ENCODE measurements around the gene CENPB.

GRCh38 chr20:3812259-3812681 lies 25.7 kb upstream of the CENPB start:
- TF ChIP-seq CTCF (IDR thresholded peaks at IDR 0.05), result no peak
- no peak for TF ChIP-seq POLR2A (IDR thresholded peaks at IDR 0.05)
